GM18873 (cell line): ENCODE data around the gene TGFBR2.

ENCODE experiments used
- ATAC-seq: cut with Tn5 transposase; IDR thresholded peaks from one replicate; pipeline ENCODE4 v1.9.1; 2021; ENCODE audit warnings: mild to moderate bottlenecking, moderate library complexity, moderate number of reproducible peaks; ENCODE audit not compliant: unreplicated experiment, low FRiP score

TGFBR2 gene

DNA sequence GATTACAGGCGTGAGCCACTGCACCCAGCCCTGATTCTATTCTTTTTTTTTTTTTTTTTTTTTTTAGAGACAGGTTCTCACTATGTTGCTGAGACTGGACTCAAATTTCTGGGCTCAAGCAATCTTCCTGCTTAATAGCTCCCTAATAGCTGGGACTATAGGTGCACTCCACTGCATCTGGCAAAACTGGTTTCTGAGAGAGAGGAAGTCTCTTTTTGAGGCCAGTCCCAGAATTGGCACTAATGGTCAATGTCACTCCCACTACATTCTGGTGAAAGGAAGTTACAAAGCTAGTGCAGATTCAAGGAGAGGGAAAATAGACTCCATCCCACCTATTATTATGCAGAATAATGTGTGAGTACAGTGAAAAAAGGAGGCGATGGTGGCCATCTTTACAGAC is 5.8 kb upstream of the TGFBR2 start:
- no peak for ATAC-seq

- peak; percentile 43 for ATAC-seq
Observed at GRCh38 chr3:30602946-30603345, 3.5 kb upstream of the TGFBR2 start.

GRCh38 chr3:30604093-30604492 is 2.3 kb upstream of the TGFBR2 start:
- ATAC-seq, result no peak

- ATAC-seq, result no peak
Observed at GRCh38 chr3:30604558-30604957, 1.8 kb upstream of the TGFBR2 start.

GRCh38 chr3:30605005-30605404 is 1.4 kb upstream of the TGFBR2 start:
- no peak for ATAC-seq

- no peak for ATAC-seq
Observed at GRCh38 chr3:30605706-30606300, 598 bp upstream of the TGFBR2 start.

- no peak for ATAC-seq
Observed at GRCh38 chr3:30607032-30607833, 832 bp downstream of the TGFBR2 start.

DNA sequence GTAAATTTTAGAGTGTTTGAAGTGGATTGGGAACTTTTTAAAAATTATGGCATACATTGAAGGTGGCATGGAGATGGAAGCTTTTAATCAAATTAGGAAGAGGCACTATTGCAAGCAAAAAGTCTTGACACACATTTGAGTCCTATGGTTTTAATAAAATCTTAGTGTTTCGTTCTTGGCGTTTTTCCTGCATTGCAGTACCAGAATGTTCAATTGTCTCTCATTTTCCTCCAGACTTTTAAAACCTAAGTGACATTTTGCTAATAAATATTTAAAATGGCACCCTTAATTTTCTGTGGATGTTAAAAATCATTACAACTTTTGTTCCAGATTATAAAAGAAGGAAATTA is 2.2 kb downstream of the TGFBR2 start:
- ATAC-seq, result no peak

- ATAC-seq, result no peak
Observed at GRCh38 chr3:30609930-30610701, 3.7 kb downstream of the TGFBR2 start.

- ATAC-seq, result no peak
Observed at GRCh38 chr3:30610702-30611368, 4.4 kb downstream of the TGFBR2 start.

- no peak for ATAC-seq
Observed at GRCh38 chr3:30611613-30612436, 5.4 kb downstream of the TGFBR2 start.

- no peak for ATAC-seq
Observed at GRCh38 chr3:30612437-30613132, 6.2 kb downstream of the TGFBR2 start.

- no peak for ATAC-seq
Observed at GRCh38 chr3:30613133-30613825, 6.9 kb downstream of the TGFBR2 start.

GRCh38 chr3:30614373-30614772 is 8.0 kb downstream of the TGFBR2 start:
- ATAC-seq, result no peak

GRCh38 chr3:30614943-30615342 is 8.5 kb downstream of the TGFBR2 start:
- ATAC-seq, result no peak

- ATAC-seq, result no peak
Observed at GRCh38 chr3:30615615-30616346, 9.4 kb downstream of the TGFBR2 start.

GRCh38 chr3:30616347-30617027 is 10.1 kb downstream of the TGFBR2 start:
- ATAC-seq, result no peak

GRCh38 chr3:30617069-30617468 is 10.7 kb downstream of the TGFBR2 start:
- no peak for ATAC-seq
